Osteocyte (in vitro differentiated cells): Measurements from ENCODE around the gene MYOG. TPM values are rescaled to one million over a fixed set of nuclear protein-coding genes. Genes with fewer than 3 reads are reported as not detected.

Source experiments
- DNase-seq: peaks from one replicate; pipeline ENCODE4 v3.0.0; 2021; ENCODE audit warnings: mixed read lengths; ENCODE audit not compliant: unreplicated experiment; ENCODE audit errors: extremely low spot score
- H3K27ac Mint-ChIP-seq: one replicate; pipeline ENCODE4 v1.8.0; 2021; ENCODE audit warnings: mild to moderate bottlenecking, mixed read lengths; ENCODE audit not compliant: unreplicated experiment
- H3K27me3 Mint-ChIP-seq: one replicate; pipeline ENCODE4 v1.8.0; 2021; ENCODE audit warnings: mixed read lengths; ENCODE audit not compliant: unreplicated experiment
- H3K36me3 Mint-ChIP-seq: one replicate; pipeline ENCODE4 v1.8.0; 2021; ENCODE audit warnings: mixed read lengths; ENCODE audit not compliant: unreplicated experiment
- H3K4me1 Mint-ChIP-seq: one replicate; pipeline ENCODE4 v1.8.0; 2021; ENCODE audit warnings: mixed read lengths; ENCODE audit not compliant: unreplicated experiment
- H3K4me3 Mint-ChIP-seq: one replicate; pipeline ENCODE4 v1.8.0; 2021; ENCODE audit warnings: mild to moderate bottlenecking, moderate library complexity, mixed read lengths; ENCODE audit not compliant: unreplicated experiment
- H3K9me3 Mint-ChIP-seq: one replicate; pipeline ENCODE4 v1.8.0; 2021; ENCODE audit warnings: mixed read lengths; ENCODE audit not compliant: unreplicated experiment
- total RNA-seq: library from RNA; stranded (reverse); gene quantifications from 2 replicates; pipeline ENCODE4 v1.2.1, GENCODE V29; 2021
- TF ChIP-seq, protein P1 (sequence below): fragments of 200-600 bp; sonication (generic); IDR thresholded peaks from 2 replicates; pipeline ENCODE4 v1.5.0; 2021; ENCODE audit warnings: antibody characterized with exemption, mild to moderate bottlenecking, moderate library complexity

MYOG gene
- total RNA-seq, 1 donor from 2014 or later: not detected

DNA sequence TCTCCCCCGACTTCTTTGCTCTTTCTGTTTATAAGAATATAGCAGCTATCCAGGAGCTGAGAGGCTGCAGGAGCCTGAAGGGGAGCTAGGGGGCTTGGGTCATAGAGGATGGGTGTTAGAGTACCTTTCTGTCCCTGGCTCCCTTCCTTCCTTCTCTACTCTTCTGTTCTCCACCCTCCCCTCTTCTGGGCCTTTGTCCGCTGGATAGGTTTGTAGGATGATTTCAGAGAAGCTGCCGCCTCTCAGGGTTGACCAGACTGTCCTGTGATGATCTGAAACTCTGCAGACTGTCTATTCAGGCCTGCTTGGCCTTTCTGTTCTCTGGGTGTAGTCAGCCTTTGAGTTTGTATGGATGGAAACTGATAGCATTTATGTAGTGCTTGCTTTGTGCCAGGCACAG lies 33.2 kb downstream of the MYOG start:
- Mint-ChIP-seq H3K27ac (no peak overlapping the region), H3K36me3 (no peaks in the 10 kb centered on the region), H3K4me3 (no peak overlapping the region), H3K4me1 (peaks cover 15% of the 10 kb centered on the region), H3K27me3 (peaks cover 31% of the 10 kb centered on the region), H3K9me3 (no peaks in the 10 kb centered on the region)
- no peak for DNase-seq
- TF ChIP-seq, protein P1, sequence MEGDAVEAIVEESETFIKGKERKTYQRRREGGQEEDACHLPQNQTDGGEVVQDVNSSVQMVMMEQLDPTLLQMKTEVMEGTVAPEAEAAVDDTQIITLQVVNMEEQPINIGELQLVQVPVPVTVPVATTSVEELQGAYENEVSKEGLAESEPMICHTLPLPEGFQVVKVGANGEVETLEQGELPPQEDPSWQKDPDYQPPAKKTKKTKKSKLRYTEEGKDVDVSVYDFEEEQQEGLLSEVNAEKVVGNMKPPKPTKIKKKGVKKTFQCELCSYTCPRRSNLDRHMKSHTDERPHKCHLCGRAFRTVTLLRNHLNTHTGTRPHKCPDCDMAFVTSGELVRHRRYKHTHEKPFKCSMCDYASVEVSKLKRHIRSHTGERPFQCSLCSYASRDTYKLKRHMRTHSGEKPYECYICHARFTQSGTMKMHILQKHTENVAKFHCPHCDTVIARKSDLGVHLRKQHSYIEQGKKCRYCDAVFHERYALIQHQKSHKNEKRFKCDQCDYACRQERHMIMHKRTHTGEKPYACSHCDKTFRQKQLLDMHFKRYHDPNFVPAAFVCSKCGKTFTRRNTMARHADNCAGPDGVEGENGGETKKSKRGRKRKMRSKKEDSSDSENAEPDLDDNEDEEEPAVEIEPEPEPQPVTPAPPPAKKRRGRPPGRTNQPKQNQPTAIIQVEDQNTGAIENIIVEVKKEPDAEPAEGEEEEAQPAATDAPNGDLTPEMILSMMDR: no peak

DNA sequence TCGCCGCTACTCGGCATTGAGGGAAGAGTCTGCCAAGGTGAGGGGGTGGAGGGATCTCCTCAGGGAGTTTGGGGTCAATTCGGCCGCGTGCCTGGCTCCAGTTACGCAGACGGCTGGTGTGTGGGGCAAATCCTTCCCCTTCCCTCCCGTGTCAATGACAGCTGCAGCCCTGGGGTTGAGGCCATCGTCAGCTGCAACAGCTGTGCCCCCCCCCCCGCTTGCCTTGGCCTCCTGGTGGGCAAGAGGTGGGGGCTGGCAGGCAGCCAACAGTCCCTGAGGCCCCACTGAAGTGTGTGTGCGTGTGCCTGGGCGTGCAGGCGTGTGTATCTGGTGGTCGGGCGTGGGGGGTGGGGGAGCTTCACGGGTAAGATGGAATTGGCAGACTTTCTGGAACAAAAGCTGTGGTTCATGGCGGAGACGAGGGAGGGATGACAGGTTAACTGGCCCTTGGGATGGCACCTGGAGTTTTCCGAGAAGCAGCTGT lies 33.9 kb downstream of the MYOG start:
- Mint-ChIP-seq H3K9me3 (no peaks in the 10 kb centered on the region), H3K4me1 (peaks cover 12% of the 10 kb centered on the region), H3K27ac (no peak overlapping the region), H3K36me3 (no peaks in the 10 kb centered on the region), H3K27me3 (peaks cover 25% of the 10 kb centered on the region), H3K4me3 (no peak overlapping the region)
- no peak for DNase-seq
- TF ChIP-seq, protein P1: no peak

DNA sequence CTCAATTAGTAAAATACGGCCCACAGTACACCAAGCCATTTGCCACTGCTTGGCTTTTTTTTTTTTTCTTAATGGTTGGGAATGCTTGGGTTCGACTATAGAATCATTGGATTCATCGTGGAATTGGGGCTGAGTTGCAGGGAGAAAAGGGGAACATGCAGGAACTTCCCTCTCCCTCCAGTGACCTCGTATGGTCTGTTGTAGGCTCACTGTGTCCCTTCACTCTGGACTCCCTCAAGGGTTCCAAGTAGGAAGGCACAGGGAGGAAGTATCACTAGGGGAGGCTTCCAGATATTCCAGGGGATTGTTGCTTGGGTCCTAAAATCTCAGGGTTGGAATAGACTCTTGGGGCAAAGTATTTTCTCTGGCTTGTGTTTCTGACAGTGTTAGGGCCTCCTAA lies 35.0 kb downstream of the MYOG start:
- H3K9me3 Mint-ChIP-seq: no peaks in the 10 kb centered on the region
- no peaks in the 10 kb centered on the region for H3K36me3 Mint-ChIP-seq
- TF ChIP-seq, protein P1: no peak
- no peak overlapping the region for H3K4me3 Mint-ChIP-seq
- DNase-seq: no peak
- no peak overlapping the region for H3K27ac Mint-ChIP-seq
- H3K4me1 Mint-ChIP-seq: peaks cover 14% of the 10 kb centered on the region
- peaks cover 25% of the 10 kb centered on the region for H3K27me3 Mint-ChIP-seq

DNA sequence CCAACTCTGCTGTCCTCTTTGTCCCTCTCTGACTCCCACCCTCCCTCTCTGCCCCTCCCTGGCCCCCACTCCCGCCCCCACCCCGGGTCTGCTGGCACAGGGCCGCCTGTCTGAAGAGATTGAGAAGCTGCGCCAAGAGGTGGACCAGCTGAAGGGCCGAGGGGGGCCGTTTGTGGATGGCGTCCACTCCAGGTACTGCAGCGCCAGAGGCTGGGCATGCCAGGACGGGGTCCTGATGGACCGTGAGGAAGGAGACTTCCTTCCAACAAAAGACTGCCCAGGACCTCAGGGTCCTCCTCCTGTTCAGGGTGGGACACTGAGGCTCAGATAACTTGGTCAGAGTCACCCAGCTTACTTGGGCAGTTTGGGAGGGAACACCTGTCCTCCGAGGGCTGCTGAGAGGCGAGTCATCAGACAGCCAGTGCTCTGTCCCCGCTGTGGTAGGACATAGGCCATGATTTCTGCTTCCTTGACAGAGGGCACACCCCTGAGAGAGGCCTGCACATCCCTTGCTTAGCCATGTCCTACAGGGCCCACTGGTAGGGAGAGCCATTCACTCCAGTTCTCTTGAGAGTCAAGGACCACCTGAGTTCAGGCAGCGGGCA lies 36.1 kb downstream of the MYOG start:
- peaks cover 14% of the 10 kb centered on the region for H3K4me1 Mint-ChIP-seq
- no peak overlapping the region for H3K27ac Mint-ChIP-seq
- peaks cover 29% of the 10 kb centered on the region for H3K27me3 Mint-ChIP-seq
- H3K36me3 Mint-ChIP-seq: no peaks in the 10 kb centered on the region
- H3K4me3 Mint-ChIP-seq: no peak overlapping the region
- TF ChIP-seq, protein P1: no peak
- DNase-seq: no peak
- no peaks in the 10 kb centered on the region for H3K9me3 Mint-ChIP-seq

DNA sequence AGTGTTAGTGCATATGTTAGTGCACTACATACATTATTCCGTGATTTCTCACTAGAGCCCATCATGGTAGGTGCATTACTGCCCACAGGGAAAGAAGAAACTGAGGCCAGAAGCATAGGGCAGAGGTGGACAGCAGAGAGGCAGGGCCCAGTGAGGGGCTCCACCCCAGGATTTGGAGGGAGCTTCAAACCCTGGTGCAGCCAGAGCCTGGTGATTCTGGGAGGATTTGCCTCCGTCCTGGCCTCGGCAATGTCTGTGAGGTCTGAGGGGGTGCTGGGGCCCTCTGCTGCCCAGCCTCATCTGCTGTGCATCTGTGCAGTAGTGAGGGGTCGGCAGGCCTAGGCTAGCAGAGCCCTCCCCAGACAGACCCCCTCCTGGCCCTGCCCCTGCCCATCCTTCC lies 36.7 kb downstream of the MYOG start:
- Mint-ChIP-seq H3K36me3 (no peaks in the 10 kb centered on the region), H3K4me1 (peaks cover 14% of the 10 kb centered on the region), H3K4me3 (no peak overlapping the region), H3K27me3 (peaks cover 29% of the 10 kb centered on the region), H3K9me3 (no peaks in the 10 kb centered on the region), H3K27ac (no peak overlapping the region)
- no peak for DNase-seq
- TF ChIP-seq, protein P1: no peak
